Measurements from ENCODE around the gene EHD1. TPM values are rescaled to one million over a fixed set of nuclear protein-coding genes. Genes with fewer than 3 reads are reported as not detected.

EHD1 gene
- total and polyA plus RNA-seq, 2 of the 8 experiments (the other 6 are each of a cell fraction or from before 2014, with no cell fraction given) = 31.5 to 42.9 TPM

GRCh38 chr11:64923151-64923661 is 44.8 kb upstream of the EHD1 start (continued):
- TF ChIP-seq SAP30 (IDR thresholded peaks at IDR 0.05; ENCODE audit: insufficient read depth, insufficient replicate concordance, low read length) (no peak), EZH2 (IDR thresholded peaks at IDR 0.05; ENCODE audit: low read depth, low read length, severe bottlenecking) (no peak), MAFK (IDR thresholded peaks at IDR 0.05; ENCODE audit: low read depth, low read length) (no peak), GTF2F1 (IDR thresholded peaks at IDR 0.05; ENCODE audit: borderline replicate concordance, low read depth, low read length) (no peak), TCF12 (IDR thresholded peaks at IDR 0.05; ENCODE audit: low read depth, low read length) (no peak), EGR1 (IDR thresholded peaks at IDR 0.05; ENCODE audit: borderline replicate concordance, low read depth, low read length) (no peak), RBBP5 (IDR thresholded peaks at IDR 0.05; ENCODE audit: borderline replicate concordance, low read depth, low read length) (no peak)
